Measurements from ENCODE around the gene ADCY5.

ADCY5 gene

DNA sequence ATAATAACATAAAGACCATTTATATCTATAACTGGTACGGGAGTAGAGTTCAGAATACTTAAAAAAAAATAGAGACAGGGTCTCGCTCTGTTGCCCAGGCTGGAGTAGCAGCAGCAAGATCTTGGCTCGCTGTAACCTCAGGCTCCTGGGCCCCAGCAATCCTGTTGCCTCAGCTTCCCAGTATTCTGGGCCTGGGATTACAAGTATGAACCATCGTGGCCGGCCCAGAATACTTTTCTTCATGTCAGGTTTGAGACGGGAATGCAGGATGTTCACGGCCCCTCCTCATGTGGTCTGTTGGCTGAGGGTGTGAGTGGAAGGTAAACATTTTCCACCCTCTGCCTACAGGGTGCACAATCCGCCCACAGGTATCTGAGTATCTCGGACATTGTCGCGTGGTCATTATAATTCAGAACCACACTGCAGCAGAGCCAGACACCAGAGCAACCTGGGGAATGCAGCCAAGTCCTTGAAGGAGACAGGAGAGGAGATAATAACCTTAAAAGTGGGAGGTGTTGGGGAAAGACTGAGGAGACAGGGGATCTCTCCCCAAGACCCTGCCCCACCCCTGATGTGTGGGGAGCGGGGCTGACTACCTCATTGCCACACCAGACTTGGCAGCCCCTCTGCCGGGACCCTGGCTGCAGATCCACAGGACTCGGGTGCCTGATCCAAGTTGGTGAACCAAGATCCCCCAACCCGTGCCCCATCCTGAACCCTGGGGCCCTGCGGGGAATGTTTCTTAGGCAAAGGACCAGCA is 106.8 kb downstream of the ADCY5 start:
- DNase-seq (ENCODE audit: low spot score), result no peak

DNA sequence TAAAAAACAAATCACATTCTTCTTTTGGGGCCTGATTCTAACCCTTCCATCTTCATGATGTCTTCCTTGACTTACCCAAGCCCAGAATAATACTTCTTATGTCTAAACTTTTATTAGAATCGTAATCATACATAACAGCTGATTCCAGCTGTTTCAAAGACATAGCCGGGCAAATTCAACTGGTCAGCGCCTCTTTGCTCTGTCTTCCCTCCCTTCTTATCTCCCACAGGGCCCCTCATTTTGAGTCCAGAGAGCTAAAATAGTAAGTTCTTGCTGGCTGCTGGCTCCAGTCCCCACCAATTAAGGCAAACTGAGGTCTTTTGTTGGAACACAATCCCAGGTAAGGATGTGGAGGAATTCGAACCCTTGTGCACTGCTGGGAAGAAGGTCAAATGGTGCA is 108.6 kb downstream of the ADCY5 start:
- DNase-seq (ENCODE audit: low spot score), result no peak

DNA sequence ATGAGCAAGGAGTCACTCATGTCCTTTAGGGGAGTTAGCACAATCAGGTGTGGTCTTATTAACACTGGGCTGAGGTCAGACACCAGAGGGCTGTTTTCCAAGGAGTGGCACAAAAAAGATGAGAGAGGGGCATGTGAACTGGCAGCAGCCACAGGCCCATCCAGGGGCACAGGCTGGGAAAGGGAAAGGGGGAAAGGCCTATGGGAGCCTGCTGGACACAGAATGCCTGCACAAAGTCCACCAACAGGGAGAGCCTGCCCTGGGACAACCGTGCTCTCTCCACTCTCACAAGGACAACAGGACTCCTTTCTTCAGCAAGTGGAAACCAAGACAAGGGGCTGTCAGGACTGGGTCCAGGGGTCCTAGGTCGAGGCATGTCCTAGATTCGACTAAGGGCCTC is 109.6 kb downstream of the ADCY5 start:
- DNase-seq (ENCODE audit: low spot score), result no peak

DNA sequence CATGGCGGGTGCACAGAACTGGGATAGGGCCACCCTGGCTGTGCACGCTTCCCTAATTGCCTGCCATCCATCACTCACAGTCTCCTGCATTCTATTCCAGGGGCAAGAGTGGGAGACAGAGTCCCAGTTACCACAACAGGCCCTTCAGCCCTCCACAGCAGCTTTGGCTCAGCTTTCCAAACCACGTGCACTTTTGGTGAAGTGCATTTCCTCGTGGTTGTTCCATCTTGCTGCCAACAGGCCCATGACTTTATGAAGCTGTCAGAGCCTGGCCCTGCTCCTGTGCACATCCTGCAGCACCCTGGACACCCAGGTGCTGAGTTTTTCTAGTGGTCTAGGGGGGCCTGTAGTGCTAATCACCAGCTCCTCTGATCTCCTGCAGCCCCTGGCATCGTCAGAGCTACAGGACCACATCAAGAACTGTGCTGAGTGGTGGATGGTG is 110.2 kb downstream of the ADCY5 start:
- DNase-seq (ENCODE audit: low spot score), result no peak

DNA sequence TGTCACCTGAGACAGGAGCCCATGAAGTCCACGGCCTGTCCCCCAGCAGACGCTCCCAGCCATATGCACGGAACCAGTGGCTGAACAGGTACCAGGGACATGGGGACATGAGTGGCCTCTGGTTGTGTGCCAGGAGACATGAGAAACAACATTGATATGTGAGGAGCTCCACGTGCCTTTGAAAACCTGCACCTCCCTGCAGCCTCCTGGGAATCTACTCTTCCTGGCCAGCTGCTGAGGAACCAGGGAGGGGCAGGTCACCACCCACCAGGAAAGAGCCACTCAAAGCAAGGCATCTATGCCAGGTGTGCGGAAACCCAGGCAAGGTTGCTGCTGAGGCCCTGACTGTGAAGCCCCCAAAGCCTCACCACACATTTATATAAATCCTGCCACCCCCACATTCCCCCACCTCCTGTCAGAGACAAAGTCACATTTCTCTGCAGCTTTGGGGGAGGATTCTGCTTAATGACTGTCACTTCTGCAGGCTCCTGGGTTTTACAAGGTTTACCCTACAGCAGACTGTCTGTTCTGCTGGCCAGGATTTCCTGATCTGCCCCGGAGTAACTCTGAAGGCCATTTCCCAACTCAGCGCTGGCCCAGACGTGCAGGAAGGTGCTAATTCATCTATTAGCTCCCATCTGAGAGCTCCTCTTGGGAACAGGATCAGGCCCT is 110.8 kb downstream of the ADCY5 start:
- no peak for DNase-seq (ENCODE audit: low spot score)

DNA sequence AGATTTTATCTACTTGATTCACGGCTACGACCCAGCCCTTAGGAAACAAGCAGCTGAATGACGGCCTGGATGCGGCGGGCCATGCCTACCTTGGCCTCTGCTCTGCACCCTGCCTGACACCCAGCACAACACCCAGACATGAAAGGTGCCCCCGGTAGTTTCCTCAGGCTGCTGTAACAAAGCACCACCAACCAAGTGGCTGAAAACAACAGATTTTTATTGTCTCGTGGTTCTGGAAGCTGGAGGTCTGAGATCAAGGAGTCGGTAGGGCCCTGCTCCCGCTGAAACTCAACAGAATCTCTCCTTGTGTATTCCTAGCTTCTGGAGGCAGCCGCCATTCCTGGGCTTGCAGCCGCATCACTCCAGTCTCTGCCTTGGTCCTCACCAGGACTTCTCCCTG is 111.7 kb downstream of the ADCY5 start:
- DNase-seq (ENCODE audit: low spot score), result no peak

DNA sequence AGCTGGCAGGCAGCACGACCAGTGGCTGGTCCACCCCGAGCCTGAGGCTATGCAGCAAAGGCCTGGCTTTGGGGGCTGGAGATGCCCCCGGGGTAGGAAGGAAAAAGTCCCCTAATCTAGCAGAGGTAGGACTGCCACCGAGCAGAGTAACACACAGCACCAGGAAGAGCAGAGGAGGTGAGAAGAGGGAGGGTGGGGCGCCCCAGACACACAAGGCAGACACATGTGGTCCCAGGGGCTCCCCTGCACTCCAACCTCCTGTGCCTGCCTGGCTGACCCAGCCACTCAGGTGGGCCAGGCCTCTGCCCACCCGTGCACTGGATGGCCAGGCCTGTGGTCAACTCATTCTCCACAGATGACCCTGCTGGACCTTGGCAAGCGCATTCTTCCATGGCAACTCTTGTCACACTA is 112.4 kb downstream of the ADCY5 start:
- DNase-seq (ENCODE audit: low spot score), result no peak

DNA sequence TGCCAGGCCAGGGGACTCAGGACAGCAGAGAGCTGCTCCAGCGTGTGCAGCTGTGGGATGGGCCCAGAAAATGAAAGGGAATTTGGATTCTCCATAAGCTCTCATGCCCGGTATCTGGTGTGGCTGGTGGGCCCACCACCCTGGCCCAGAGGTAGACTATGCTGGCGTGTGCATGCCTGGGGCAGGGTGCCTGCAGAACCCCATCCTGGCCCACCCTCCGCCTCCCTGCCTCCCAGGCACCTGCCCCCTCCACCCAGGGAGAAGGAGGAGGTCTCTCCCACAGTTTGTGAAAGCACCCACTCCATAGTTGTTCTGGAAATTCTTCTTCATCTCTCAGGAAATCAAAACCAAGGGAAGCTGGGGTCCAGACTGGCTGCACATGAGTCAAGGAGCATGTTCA is 112.9 kb downstream of the ADCY5 start:
- DNase-seq (ENCODE audit: low spot score), result no peak

DNA sequence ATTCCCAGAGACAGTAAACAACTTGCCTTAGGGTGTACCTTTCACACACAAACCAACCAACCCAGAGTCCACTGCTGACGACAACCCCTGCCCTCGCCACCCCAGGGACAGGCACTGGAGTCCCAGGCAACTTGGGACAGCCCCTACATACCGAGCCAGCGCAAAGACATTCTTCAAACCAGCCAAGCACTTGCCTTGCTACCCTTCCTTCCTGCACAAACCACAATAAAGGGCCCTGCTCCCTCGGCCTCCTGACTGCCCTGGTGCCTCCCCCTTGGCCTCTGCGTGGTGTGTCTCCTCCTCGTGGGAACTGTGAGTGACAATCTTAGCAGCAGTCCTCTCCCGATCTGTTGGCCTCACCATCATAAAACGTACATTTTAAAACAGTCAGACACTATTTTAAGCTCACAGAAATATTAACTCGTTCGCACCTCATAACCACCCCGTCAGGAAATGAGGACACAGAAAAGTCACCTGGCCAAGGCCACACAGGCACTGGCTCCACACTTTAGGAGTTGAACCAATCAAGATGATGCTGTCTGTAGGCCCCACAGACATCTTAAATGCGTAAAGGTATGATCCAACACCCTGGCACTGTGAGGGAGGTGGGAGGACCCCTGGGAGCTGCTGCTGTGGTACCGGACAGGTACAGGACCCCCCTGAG is 113.8 kb downstream of the ADCY5 start:
- no peak for DNase-seq (ENCODE audit: low spot score)

DNA sequence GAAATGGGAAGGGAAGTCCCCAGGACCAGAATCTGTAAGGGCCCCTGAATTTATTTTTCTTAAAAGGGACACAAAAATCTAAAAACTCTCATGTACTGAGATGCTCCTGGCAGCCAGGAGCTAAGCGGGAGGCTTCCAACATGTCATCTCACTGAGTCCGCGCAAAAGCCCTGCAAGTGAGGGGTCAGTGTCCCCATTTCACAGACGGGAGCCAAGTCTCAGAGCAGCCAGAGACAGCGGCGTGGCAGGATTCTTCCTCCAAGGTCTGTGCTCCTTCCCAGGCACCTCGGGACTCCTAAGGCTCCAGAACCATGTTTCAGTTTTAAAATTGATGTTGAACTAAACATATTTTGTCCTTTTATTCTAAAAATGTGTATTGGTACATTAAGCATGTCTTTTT is 114.8 kb downstream of the ADCY5 start:
- DNase-seq (ENCODE audit: low spot score), result no peak

DNA sequence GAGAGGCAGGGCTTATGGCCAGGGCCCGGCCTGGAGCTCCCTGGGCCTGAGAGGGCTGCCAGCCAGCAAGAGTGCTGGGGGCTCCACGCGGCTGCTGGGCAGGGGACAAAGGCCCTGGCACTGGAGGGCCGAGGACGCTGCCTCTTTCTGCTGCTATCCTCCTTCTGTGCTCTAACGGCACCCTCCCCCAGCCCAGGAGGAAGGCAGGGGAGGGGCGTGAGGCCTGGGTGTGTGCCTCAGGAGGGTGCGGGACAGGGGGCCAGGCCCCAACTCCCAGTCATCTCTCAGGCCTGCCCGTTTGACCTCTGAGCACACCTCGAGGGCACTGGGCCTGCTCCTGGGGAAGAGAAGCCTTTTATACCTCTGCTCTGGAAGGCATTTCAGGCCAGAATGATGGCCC is 115.5 kb downstream of the ADCY5 start:
- no peak for DNase-seq (ENCODE audit: low spot score)

DNA sequence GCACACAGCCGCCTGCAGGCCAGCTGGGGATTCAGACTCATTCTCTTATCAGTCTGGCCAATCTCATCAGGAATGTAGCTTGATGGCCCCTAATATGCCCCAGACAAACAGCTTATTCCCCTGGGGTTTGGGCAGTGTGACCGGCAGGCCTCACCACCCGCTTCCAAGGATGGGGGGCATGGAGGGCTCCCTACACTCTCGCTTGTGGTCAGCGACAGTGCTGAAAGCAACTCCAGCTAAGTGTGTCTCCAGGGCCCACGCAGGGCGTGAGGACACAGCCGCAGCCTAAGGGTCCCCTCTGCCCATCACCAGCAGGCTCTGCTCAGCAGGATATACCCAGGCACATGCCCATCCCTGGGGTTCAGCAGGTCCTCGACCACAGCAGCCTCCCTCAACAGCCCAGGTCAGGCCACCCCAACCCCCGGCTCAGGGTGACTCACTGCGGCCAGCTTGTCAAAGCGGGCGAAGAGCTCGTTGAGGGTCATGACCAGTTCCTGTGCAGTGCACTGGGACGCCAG is 116.7 kb downstream of the ADCY5 start:
- DNase-seq (ENCODE audit: low spot score), result no peak

DNA sequence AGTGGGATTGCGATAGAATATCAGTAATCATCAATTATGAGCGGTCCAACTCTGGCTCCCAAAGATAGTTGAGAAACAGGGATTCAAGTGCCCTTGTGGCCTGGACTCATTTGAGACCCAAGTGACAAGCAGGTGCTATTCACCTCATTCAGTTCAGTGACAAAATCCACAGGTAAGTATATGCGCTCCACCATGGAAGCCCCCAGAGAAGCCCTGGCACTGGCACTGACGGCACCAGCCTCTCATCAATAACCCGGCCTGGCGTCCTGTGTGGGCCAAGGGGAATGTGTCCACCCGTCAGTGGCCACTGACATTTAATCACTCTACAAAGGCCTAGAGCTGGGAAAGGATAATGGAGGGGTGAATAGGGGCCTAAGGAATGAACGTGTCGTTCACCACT is 117.2 kb downstream of the ADCY5 start:
- no peak for DNase-seq (ENCODE audit: low spot score)

DNA sequence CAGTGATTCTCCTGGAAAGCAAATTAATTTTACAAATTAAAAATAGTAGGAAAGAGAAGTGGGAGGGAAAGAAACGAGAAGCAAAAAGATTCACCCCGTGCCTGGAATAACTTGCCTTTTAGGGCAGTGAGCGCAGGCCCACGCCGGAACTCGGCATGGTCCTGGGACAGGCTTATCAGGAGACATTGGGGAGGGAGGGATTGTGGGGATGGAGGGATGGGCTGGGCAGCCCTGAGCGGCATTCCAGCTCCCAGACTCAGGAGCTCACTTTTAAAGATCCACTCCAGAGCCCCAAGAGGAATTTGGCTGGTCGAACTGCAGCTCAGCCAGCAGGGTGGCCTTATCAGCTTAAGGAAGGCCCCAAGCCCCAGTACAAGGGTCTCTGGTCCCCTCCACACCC is 117.9 kb downstream of the ADCY5 start:
- no peak for DNase-seq (ENCODE audit: low spot score)

DNA sequence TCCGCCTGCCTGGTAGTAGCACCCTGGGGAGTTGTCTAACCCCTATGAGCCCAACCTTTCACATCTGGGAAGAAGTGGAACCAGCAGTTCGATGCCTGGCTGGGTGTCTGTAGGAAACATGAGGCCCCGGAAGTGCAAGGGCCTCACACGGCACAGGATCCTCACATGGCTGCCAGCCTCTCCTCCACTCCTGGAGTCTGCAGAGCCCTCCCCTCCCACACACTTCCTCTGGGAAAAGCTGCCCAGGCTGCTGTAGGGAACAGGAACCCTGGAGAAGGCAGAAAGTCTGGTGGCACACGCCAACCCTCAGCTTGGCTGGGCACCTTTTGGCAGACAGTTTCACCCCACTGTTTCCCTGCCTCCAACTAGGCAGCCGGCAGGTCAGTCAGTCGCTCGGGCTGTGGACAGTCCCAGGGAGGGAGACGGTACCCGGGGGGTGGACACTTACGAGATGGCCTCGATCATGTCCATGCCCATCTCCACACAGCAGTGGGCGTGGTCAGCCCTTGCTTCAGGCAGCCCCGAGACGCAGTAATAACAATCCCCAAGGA is 118.4 kb downstream of the ADCY5 start:
- DNase-seq (ENCODE audit: low spot score), result no peak

DNA sequence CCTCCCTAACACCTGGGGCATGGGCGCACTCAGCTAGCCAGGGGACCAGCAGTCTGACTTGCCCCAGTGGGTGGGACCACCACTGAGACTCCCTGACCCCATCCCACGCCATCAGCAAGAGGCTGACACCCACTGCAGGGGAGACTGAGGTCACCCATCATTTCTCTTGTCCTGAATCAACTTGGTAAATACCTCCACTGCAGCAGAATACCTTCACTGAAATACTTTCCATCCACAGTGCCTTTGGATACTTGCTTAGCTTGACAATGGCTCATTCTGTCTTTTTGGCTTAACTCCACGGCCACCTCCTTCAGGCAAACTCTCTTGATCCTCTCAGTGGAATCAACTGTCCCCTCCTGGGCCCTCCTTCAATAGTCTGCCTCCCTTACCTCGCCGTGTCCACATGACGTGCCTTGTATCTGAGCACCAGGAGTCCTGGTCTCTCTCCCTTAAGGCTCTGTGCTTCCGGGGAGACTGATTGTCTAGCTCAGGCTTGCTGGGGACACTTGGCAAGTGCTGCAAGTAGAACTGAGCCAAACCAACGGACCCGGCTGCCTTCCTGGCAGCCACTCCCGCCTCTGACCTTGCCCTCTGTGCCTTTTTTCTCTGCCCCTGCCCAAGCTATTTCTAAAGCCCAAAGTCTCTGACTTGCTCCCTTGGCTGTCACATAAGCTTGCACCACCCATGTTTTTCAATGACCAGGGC is 119.1 kb downstream of the ADCY5 start:
- no peak for DNase-seq (ENCODE audit: low spot score)

DNA sequence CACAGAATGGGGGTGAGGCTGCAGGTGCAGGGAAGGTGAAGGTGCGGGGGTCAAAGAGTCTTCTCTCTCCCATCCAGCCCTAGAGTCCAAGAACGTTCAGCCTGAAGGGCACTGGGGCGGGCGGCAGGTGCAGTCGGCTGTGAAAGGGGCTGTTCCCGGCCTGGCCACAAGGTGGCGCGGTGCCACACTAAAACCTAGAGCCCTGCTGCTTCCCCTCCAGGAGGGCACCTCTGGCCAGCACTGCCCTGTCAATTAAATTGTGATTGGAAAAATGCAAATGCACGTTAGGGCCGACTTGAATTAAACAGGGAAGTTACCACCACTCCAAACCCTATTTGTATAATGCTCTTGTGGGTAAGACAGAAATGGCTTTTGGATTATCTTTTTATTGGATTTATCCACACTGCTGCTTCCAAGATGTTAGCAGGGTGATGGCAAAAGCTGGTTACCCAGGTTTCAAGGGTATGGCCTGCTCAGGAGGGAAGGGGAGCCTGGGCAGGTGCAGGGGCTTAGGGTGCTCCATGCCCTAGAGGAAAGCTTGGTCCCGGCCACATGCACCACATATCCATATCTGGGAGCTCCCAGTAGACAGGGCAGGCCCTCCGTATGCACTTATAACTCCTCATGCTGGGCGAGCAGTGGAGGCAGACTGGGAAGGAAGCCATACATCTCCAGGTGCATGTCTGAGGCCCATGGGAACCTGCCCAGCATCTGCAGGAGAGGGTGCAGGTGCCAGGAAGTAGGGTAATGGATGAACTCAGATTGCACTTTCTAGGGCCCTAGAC is 119.8 kb downstream of the ADCY5 start:
- DNase-seq (ENCODE audit: low spot score), result peak; percentile 70

DNA sequence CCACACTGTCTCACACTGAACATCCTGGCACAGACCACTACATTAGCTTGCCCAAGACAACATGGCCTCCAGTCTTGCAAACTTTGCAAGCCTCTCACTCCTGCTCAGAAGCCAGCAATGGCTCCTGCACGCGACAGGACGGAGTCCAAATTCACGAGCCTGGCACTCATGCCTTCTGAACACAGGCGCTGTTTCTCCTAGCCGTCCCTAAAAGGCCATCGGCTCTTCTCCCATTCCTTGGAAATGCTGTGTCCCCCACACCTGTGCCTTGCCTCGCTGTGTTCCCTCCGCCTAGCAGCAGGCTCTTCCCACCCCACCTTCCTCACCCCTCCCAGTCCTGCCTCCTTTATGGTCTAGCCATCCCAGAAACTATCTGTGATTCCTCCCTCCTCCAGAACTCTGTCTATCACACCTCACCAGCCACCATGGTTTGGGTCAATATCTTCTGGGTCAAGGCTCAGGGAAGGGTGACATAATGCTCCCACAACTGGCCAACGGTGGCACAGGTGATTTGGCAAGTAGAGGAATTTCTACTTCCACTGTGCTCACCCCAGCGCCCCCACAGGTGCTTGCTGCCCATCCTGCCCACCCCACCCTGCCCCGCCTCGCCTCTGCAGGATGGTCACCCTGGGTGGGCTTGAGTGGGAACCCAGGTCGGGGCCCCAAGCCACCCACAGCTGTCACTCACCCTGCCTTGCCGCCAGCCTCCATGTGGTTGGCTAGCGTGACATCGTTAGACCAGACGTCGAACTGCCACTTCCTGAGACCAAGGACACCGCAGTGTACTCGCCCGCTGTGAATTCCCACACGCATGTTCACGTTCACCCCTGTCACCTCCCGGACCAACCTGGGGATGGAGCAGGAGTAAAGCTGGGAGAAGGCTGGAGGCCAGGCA is 120.7 kb downstream of the ADCY5 start:
- DNase-seq (ENCODE audit: low spot score), result no peak

DNA sequence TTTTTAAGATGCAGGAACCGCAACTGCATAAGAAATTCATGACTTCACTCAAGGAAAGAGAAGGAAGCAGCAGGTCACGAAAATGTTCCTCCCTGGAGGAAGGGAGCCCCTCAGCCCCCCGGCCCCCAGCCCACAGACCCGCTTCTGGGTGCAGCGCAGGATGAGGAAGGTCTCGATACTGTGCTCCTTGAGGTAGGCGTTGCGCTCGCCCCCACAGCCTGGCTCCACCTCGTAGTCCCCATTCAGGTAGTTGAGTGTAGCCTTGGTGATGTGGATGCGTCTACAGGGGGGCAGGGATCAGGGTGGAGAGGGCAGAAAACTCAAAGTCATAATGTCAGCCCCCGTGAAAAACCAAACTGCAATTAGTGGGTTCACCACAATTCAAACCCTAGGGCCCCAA is 121.4 kb downstream of the ADCY5 start:
- no peak for DNase-seq (ENCODE audit: low spot score)

DNA sequence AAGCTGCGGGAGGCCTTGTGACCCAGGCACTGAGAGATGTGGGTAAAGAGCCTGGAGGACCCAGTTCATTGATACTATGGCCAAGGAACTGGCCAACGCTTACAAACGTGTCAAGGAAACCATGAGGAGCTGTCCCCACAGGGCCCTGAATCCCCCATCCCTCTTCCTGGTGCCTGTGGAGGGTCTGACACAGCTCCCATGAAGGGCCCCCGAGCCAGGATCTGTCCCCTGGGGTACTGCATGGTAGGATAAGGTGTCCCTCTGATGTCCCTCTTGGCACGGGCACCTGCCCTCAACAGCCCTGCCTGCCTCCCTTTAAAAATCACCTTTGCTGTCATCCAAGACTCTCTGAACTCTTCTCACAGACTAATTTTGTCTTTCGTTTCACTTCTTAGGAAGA is 122.4 kb downstream of the ADCY5 start:
- no peak for DNase-seq (ENCODE audit: low spot score)
